HL-60/S4 treated with retinoic acid at 250 ng/mL for 4 days and 3 days (cell line): ENCODE measurements around the gene SLCO3A1.
"Not testable (repeated sequence)": the region's sequence is repeated elsewhere in the genome, so short reads cannot be mapped to it uniquely, and the experiment has no call there.

Experiments used
- in situ Hi-C: fragments of 300-500 bp; cut with MboI; formaldehyde crosslinking; loops from 2 replicates; pipeline ENCODE4 v1.7.0; 2022; ENCODE audit warnings: low sequenced_read_pairs

The SLCO3A1 gene

GRCh38 chr15:92168066-92168683 is 314.7 kb downstream of the SLCO3A1 start:
- in situ Hi-C loops: no loop called here

- in situ Hi-C loops: no loop called here
Measured at GRCh38 chr15:92170897-92171296, 317.4 kb downstream of the SLCO3A1 start.

- in situ Hi-C loops: no loop called here
Measured at GRCh38 chr15:92178911-92179310, 325.4 kb downstream of the SLCO3A1 start.

- in situ Hi-C loops: no loop called here
Measured at GRCh38 chr15:92184142-92184541, 330.6 kb downstream of the SLCO3A1 start.

GRCh38 chr15:92184679-92185230 is 331.2 kb downstream of the SLCO3A1 start:
- in situ Hi-C loops: no loop called here

GRCh38 chr15:92187975-92188374 is 334.5 kb downstream of the SLCO3A1 start:
- in situ Hi-C loops: no loop called here

- in situ Hi-C loops: no loop called here
Measured at GRCh38 chr15:92189166-92189565, 335.7 kb downstream of the SLCO3A1 start.

- in situ Hi-C loops: no loop called here
Measured at GRCh38 chr15:92195241-92195640, 341.7 kb downstream of the SLCO3A1 start.

- in situ Hi-C loops: no loop called here
Measured at GRCh38 chr15:92196342-92196741, 342.8 kb downstream of the SLCO3A1 start.

- in situ Hi-C loops: no loop called here
Measured at GRCh38 chr15:92197746-92198145, 344.2 kb downstream of the SLCO3A1 start.

GRCh38 chr15:92200891-92201290 is 347.4 kb downstream of the SLCO3A1 start:
- in situ Hi-C loops: no loop called here

- in situ Hi-C loops: no loop called here
Measured at GRCh38 chr15:92205255-92205739, 351.8 kb downstream of the SLCO3A1 start.

GRCh38 chr15:92207601-92208000 is 354.1 kb downstream of the SLCO3A1 start:
- in situ Hi-C loops: not testable (repeated sequence)
